T-helper 2 cell (primary cell): Measurements from ENCODE around the gene DDX20.

Experiments used
- DNase-seq, 5 experiments: peaks; one replicate each; pipeline versions ENCODE4 v3.0.0 to v3.0.0-alpha.2; 2012 to 2022
- total RNA-seq, 2 donors: gene quantifications; one replicate each; lab custom pipeline; 2026; lab: John Stamatoyannopoulos, UW

DDX20 gene
- total RNA-seq = 71.3 to 117 reads per million in 2 donors

- DNase-seq = peak; percentile 87 to 96 (median 92)
Observed at GRCh38 chr1:111755331-111756123, at the start of gene DDX20. DDX20 (plus strand) TSS chr1:111755901; CDS start chr1:111755925, 24 bp downstream.

GRCh38 chr1:111706921-111707320 lies 48.8 kb upstream of the DDX20 start:
- no peak for DNase-seq

- no peak for DNase-seq
Observed at GRCh38 chr1:111707906-111708305, 47.8 kb upstream of the DDX20 start.

- DNase-seq = no peak
Observed at GRCh38 chr1:111709986-111710385, 45.7 kb upstream of the DDX20 start.

- no peak for DNase-seq
Observed at GRCh38 chr1:111716333-111716732, 39.4 kb upstream of the DDX20 start.

- no peak for DNase-seq
Observed at GRCh38 chr1:111717450-111717849, 38.3 kb upstream of the DDX20 start.

GRCh38 chr1:111719135-111719534 lies 36.6 kb upstream of the DDX20 start:
- DNase-seq = no peak

GRCh38 chr1:111719674-111720132 lies 36.0 kb upstream of the DDX20 start:
- DNase-seq = peak in 1 of 5 experiments; percentile 26

GRCh38 chr1:111720274-111720976 lies 35.3 kb upstream of the DDX20 start:
- DNase-seq = peak in 1 of 5 experiments; percentile 22

GRCh38 chr1:111720977-111721786 lies 34.5 kb upstream of the DDX20 start:
- no peak for DNase-seq

- DNase-seq = peak in 3 of 5 experiments; percentile 24 to 31 (median 29)
Observed at GRCh38 chr1:111723091-111723806, 32.5 kb upstream of the DDX20 start.

GRCh38 chr1:111723871-111724270 lies 31.8 kb upstream of the DDX20 start:
- no peak for DNase-seq

- DNase-seq = no peak
Observed at GRCh38 chr1:111725192-111725591, 30.5 kb upstream of the DDX20 start.

- DNase-seq = no peak
Observed at GRCh38 chr1:111727056-111727455, 28.6 kb upstream of the DDX20 start.

- DNase-seq = no peak
Observed at GRCh38 chr1:111729271-111729921, 26.3 kb upstream of the DDX20 start.

- no peak for DNase-seq
Observed at GRCh38 chr1:111729946-111730681, 25.6 kb upstream of the DDX20 start.

GRCh38 chr1:111730706-111731105 lies 25.0 kb upstream of the DDX20 start:
- DNase-seq = no peak

GRCh38 chr1:111731956-111732355 lies 23.7 kb upstream of the DDX20 start:
- no peak for DNase-seq

- DNase-seq = no peak
Observed at GRCh38 chr1:111732718-111733117, 23.0 kb upstream of the DDX20 start.

- no peak for DNase-seq
Observed at GRCh38 chr1:111733183-111733991, 22.3 kb upstream of the DDX20 start.
